GM13976 (cell line): ENCODE data around the gene HMGCL.
A peak's percentile ranks its signal among the peaks of the same experiment; 100 is the strongest.

Experiments used
- DNase-seq: peaks from one replicate; pipeline ENCODE4 v3.0.0; 2012; ENCODE audit warnings: low spot score
- in situ Hi-C: fragments of 300-500 bp; cut with MboI; formaldehyde crosslinking; loops from one replicate; pipeline ENCODE4 v1.12.0; 2022; ENCODE audit warnings: low sequenced_read_pairs, mixed read lengths, inconsistent platforms; ENCODE audit not compliant: unreplicated experiment
- TF ChIP-seq, protein P1 (sequence below): IDR thresholded peaks from 2 replicates; pipeline ENCODE4 v1.5.1; 2012; ENCODE audit warnings: borderline replicate concordance, mild to moderate bottlenecking; ENCODE audit not compliant: insufficient read depth; ENCODE audit errors: extremely low read depth, missing control alignments, control extremely low read depth

Gene HMGCL

GRCh38 chr1:23799570-23800399 is 25.4 kb downstream of the HMGCL start:
- in situ Hi-C loops: no loop called here
- peak; percentile 74 for DNase-seq
- TF ChIP-seq, protein P1, sequence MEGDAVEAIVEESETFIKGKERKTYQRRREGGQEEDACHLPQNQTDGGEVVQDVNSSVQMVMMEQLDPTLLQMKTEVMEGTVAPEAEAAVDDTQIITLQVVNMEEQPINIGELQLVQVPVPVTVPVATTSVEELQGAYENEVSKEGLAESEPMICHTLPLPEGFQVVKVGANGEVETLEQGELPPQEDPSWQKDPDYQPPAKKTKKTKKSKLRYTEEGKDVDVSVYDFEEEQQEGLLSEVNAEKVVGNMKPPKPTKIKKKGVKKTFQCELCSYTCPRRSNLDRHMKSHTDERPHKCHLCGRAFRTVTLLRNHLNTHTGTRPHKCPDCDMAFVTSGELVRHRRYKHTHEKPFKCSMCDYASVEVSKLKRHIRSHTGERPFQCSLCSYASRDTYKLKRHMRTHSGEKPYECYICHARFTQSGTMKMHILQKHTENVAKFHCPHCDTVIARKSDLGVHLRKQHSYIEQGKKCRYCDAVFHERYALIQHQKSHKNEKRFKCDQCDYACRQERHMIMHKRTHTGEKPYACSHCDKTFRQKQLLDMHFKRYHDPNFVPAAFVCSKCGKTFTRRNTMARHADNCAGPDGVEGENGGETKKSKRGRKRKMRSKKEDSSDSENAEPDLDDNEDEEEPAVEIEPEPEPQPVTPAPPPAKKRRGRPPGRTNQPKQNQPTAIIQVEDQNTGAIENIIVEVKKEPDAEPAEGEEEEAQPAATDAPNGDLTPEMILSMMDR: no peak

GRCh38 chr1:23799255-23799569 is 26.0 kb downstream of the HMGCL start:
- in situ Hi-C loops: no loop called here
- TF ChIP-seq, protein P1: no peak
- no peak for DNase-seq

- TF ChIP-seq, protein P1: no peak
- no peak for DNase-seq
- in situ Hi-C loops: no loop called here
Observed at GRCh38 chr1:23798662-23799142, 26.5 kb downstream of the HMGCL start.

DNA sequence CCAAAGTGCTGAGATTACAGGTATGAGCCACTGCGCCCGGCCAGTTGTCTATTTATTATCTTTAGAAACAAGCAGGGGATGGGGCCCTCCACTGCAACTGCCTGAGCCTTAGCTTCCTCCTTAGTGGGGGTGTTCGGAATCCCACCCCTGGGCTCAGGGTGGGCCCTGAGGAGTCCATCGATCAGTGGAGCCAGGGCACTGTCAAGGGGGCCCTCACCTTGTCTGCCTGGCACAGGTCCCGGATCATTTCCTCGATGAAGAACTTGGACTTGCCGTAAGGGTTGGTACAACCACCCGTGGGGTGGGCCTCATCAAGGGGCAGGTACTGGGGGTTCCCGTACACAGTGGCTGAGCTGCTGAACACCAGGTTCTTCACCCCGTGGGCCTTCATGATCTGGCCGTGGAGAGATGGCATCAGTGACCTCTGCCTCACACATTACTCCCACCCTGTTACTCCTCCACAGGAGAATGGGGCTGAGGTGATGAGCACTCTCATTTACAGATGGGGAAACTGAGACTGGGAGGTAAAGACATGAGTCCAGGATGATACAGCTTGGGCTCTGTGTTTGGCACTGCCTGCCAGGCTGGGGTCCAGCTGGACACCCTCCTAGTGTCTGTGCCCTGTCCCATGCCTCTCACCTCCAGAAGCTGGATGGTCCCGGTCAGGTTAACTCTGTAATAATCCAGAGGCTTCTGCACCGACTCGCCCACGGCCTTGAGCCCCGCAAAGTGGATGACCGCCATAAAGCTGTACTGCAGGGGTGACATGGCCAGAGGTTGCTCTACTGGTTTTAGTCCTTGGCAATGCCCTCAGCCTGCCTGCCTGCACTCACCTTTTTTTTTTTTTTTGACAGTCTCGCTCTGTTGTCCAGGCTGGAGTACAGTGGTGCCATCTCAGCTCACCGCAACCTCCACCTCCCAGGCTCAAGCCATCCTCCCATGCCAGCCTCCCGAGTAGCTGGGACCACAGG is 27.5 kb downstream of the HMGCL start:
- TF ChIP-seq, protein P1: no peak
- DNase-seq: no peak
- in situ Hi-C loops: no loop called here

DNA sequence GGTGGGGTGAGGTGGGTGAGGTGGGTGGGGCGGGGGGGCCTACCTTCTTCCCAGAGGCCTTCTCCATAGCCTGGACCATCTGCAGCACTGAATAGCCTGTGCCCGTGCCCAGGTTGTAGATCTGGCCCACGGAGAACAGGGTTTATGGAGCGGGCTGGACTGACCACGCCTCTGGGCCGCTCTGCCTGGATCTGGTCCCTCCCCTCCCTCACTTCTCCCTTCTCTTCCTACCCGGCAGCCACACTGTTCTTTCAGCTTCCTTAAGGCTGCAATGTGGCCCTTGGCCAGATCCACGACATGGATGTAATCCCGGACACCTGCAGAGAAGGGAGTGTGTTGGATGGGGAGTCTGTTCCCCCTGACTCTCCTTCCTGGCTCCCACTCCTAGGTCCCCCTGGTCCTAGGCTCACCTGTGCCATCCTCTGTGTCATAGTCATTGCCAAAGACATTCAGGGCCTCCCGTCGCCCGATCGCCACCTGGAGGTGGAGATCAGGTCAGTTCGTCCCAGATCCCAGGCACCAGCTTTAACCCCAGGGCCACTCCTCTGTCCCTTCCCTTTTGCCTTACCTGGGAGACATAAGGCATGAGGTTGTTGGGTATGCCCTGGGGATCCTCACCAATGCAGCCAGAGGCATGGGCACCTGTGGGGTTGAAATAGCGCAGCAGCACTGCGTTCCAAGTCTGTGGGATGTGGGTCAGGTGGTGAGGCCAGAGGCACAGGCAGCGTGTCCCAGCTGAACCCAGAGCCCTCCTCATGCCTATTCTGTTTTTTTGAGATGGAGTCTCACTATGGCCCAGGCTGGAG is 28.6 kb downstream of the HMGCL start:
- DNase-seq: no peak
- TF ChIP-seq, protein P1: no peak
- in situ Hi-C loops: no loop called here
